Prostate gland (tissue), 2 donors: ENCODE measurements around the gene ASCL4. TPM values are rescaled to one million over a fixed set of nuclear protein-coding genes. Genes with fewer than 3 reads are reported as not detected.

Experiments used
- DNase-seq: peaks from one replicate; pipeline ENCODE4 v3.0.0-alpha.2; 2019; ENCODE audit warnings: low spot score
- H3K27ac ChIP-seq, 2 donors: fragments of 200-600 bp; sonication (generic); 2 replicates each; pipeline ENCODE4 v1.5.1; 2017 to 2019
- H3K27me3 ChIP-seq: fragments of 200-600 bp; sonication (generic); replicated peaks from 2 replicates; pipeline ENCODE4 v1.5.1; 2019; ENCODE audit not compliant: insufficient read depth
- H3K36me3 ChIP-seq, 2 donors: fragments of 200-600 bp; sonication (generic); 1 replicate in 1 of 2; 2 replicates in 1 of 2; pipeline versions ENCODE4 v1.5.1 to v1.8.1; 2017 to 2019
- H3K4me1 ChIP-seq: fragments of 200-600 bp; sonication (generic); replicated peaks from 2 replicates; pipeline ENCODE4 v1.5.1; 2019
- H3K4me3 ChIP-seq, 2 donors: fragments of 200-600 bp; sonication (generic); 2 replicates each; pipeline ENCODE4 v1.5.1; 2017 to 2019
- H3K9me3 ChIP-seq: fragments of 200-600 bp; sonication (generic); 2 replicates; pipeline ENCODE4 v1.5.1; 2017
- CTCF ChIP-seq, 4 experiments: fragments of 200-600 bp in 2 of 4; fragments of 450-650 bp in 2 of 4; sonication (generic) in 2 of 4; IDR thresholded peaks; 1 replicate in 3 of 4; 2 replicates in 1 of 4; pipeline ENCODE4 v1.5.1; 2016 to 2019; ENCODE audit warnings: antibody characterized with exemption in 4 of 4, mild to moderate bottlenecking in 2 of 4, moderate library complexity in 2 of 4
- POLR2A ChIP-seq: fragments of 450-650 bp; IDR thresholded peaks from one replicate; pipeline ENCODE4 v1.6.1; 2016; ENCODE audit warnings: antibody characterized with exemption, mild to moderate bottlenecking
- POLR2AphosphoS5 ChIP-seq: sonication (generic); formaldehyde crosslinking; IDR thresholded peaks from one replicate; pipeline ENCODE4 v1.6.1; 2017; ENCODE audit warnings: antibody characterized with exemption
- WGBS: methylation state at CpG from one replicate; pipeline ENCODE4 v1.1.5; 2018; 5-methylcytosine and 5-hydroxymethylcytosine counted together
- intact Hi-C: fragments of 100-400 bp; cut with DNase I; formaldehyde crosslinking; loops from one replicate; pipeline ENCODE4 v1.14.2; 2022
- total RNA-seq, 2 donors: library from RNA; depleted of rRNA; stranded (reverse); fragments of >200 nt; gene quantifications; one replicate each; pipeline ENCODE4 v1.1.0, GENCODE V29; 2016

ASCL4 gene
- total RNA-seq, 2 donors from 2014 or later, result not detected

GRCh38 chr12:107734139-107734538, 40.4 kb upstream of the ASCL4 start:
- H3K36me3 ChIP-seq, result peaks cover 2 to 7% of the 10 kb centered on the region in 2 donors
- TF ChIP-seq POLR2AphosphoS5, result no peak
- no peak for TF ChIP-seq POLR2A
- TF ChIP-seq CTCF (IDR thresholded peaks at IDR 0.05), result no peak

GRCh38 chr12:107735763-107736162, 38.7 kb upstream of the ASCL4 start:
- WGBS, result 88% methylated on average over 2 of the region's 2 CpGs
- intact Hi-C loops, result no loop called here
- TF ChIP-seq POLR2AphosphoS5, result no peak
- TF ChIP-seq POLR2A, result no peak
- no peak for TF ChIP-seq CTCF (IDR thresholded peaks at IDR 0.05)

More at GRCh38 chr12:107734139-107734538, 40.4 kb upstream of the ASCL4 start:
- H3K4me1 ChIP-seq, result no peaks in the 10 kb centered on the region
- H3K9me3 ChIP-seq, result no peaks in the 10 kb centered on the region
- 85% methylated on average over 5 of the region's 5 CpGs for WGBS
- H3K27ac ChIP-seq, result no peak overlapping the region
- H3K27me3 ChIP-seq, result no peaks in the 10 kb centered on the region
- no peak for DNase-seq
- H3K4me3 ChIP-seq, result no peak overlapping the region
- intact Hi-C loops, result no loop called here

GRCh38 chr12:107736914-107737313, 37.6 kb upstream of the ASCL4 start:
- no peak for TF ChIP-seq POLR2A
- TF ChIP-seq CTCF (IDR thresholded peaks at IDR 0.05), result no peak
- TF ChIP-seq POLR2AphosphoS5, result no peak
- DNase-seq, result no peak
- no peaks in the 10 kb centered on the region for H3K9me3 ChIP-seq
- no peaks in the 10 kb centered on the region for H3K4me1 ChIP-seq
- intact Hi-C loops, result no loop called here
- 92% methylated on average over 4 of the region's 4 CpGs for WGBS
- no peak overlapping the region for H3K27ac ChIP-seq
- H3K4me3 ChIP-seq, result no peak overlapping the region
- H3K36me3 ChIP-seq, result peaks cover 7 to 11% of the 10 kb centered on the region in 2 donors
- no peaks in the 10 kb centered on the region for H3K27me3 ChIP-seq

More at GRCh38 chr12:107735763-107736162, 38.7 kb upstream of the ASCL4 start:
- Histone ChIP-seq H3K9me3 (no peaks in the 10 kb centered on the region), H3K27me3 (no peaks in the 10 kb centered on the region), H3K36me3 (peaks cover 7 to 9% of the 10 kb centered on the region in 2 donors), H3K27ac (no peak overlapping the region), H3K4me3 (no peak overlapping the region), H3K4me1 (no peaks in the 10 kb centered on the region)
- no peak for DNase-seq

GRCh38 chr12:107748472-107748871, 26.0 kb upstream of the ASCL4 start:
- no peaks in the 10 kb centered on the region for H3K9me3 ChIP-seq
- no peak overlapping the region for H3K27ac ChIP-seq
- H3K36me3 ChIP-seq, result peaks cover 10 to 19% of the 10 kb centered on the region in 2 donors

More at GRCh38 chr12:107748472-107748871, 26.0 kb upstream of the ASCL4 start:
- Histone ChIP-seq H3K4me1 (no peaks in the 10 kb centered on the region), H3K4me3 (no peak overlapping the region), H3K27me3 (no peaks in the 10 kb centered on the region)
- TF ChIP-seq POLR2AphosphoS5 (no peak), POLR2A (no peak), CTCF (IDR thresholded peaks at IDR 0.05) (no peak)
- intact Hi-C loops, result no loop called here
- DNase-seq, result no peak
- 80% methylated on average over 6 of the region's 6 CpGs for WGBS
